RCC 7860 (cell line): Measurements from ENCODE around the gene SLC13A2.
A peak's percentile ranks its signal among the peaks of the same experiment; 100 is the strongest.

Source experiments
- DNase-seq: peaks from one replicate; pipeline ENCODE4 v3.0.0-alpha.2; 2015; ENCODE audit warnings: low spot score
- FAIRE-seq: peaks from 2 replicates; lab custom pipeline; 2012; peaks lifted over from hg19 to GRCh38; lab: Jason Lieb, UNC

The SLC13A2 gene

GRCh38 chr17:28491860-28492259, 18.4 kb downstream of the SLC13A2 start:
- FAIRE-seq (no peak), DNase-seq (no peak)

- no peak for DNase-seq
- no peak for FAIRE-seq
Observed at GRCh38 chr17:28492352-28493310, 19.2 kb downstream of the SLC13A2 start.

DNA sequence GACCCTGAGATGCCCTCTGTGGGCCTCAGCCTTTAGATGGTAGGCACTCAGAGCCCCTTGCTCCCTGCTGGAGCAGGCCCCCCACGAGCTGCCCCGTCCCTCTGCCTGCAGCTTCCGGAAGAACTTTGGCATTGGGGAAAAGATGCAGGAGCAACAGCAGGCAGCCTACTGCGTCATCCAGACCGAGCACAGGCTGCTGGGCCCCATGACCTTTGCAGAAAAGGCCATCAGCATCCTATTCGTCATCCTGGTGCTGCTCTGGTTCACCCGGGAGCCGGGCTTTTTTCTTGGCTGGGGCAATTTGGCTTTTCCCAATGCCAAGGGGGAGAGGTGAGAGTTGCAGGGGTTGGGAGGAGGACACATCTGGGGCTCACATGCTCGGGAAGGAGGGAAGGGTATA, 20.0 kb downstream of the SLC13A2 start:
- FAIRE-seq (no peak), DNase-seq (no peak)

DNA sequence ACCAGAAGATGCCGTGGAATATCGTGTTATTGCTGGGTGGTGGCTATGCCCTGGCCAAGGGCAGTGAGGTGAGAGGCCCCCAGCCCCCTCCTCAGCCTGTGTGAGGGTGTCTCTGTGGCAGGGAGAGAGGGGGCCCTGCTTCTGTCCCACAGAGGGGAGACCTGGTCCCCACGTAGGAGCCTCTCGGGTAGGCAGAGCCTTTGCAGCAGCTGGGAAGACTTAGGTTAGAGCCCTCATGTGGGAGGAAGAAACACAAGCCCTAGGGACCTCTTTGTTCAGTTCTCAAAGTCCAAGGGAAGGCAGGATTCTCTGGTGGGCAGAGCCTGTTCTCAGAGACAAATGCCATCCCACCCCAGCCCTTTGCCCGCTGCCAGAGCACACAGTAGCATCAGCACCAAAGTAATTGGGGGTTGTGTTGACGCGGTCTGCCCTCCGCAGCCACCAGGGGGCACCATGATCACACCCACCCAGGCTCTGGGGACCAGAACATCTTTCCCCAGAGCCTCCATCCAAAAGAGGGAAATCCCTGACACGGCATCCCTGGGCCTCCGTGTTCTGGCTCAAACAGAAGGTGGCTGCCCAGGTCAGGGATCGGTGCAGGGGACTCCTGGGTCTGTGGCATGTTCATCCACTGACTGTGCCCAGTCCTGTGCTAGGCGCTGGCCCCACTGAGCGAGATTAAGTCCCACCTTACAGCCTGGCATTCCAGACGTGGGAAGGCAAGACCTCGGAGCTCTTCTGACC, 21.2 kb downstream of the SLC13A2 start:
- peak; percentile 37 for DNase-seq
- no peak for FAIRE-seq

DNA sequence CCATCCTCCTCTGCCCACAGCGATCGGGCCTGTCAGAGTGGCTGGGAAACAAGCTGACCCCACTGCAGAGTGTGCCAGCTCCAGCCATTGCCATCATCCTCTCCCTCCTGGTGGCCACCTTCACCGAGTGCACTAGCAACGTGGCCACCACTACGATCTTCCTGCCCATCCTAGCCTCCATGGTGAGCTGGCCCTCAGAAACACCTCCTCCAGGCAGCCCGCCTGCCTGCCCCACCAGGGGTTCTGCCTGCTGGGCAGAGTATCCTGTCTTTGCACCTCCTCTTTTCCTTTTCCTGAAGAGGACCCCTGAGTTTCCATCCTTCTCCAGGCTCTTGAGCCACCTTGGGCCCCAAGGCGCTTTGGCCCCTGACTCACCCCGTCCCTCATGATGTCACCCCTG, 22.2 kb downstream of the SLC13A2 start:
- FAIRE-seq, result no peak
- no peak for DNase-seq

- DNase-seq (no peak), FAIRE-seq (no peak)
Observed at GRCh38 chr17:28497931-28498330, 24.5 kb downstream of the SLC13A2 start.

GRCh38 chr17:28498652-28499363, 25.4 kb downstream of the SLC13A2 start:
- DNase-seq (no peak), FAIRE-seq (no peak)

DNA sequence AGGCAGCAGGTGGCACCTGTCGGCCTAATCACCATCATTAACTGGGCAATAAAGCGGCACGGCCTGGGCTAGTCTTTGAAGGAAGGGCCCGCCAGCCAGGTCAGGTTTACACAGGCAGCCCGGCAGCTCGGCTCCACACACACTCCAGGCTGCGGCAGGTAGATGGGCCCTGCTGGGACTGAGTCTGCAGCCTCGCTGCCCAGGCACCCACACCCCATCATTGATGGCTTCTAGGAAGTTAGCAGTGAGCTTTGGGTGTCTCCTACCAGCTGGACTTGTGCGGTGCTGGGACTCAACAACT, 25.9 kb downstream of the SLC13A2 start:
- no peak for DNase-seq
- FAIRE-seq, result no peak

DNA sequence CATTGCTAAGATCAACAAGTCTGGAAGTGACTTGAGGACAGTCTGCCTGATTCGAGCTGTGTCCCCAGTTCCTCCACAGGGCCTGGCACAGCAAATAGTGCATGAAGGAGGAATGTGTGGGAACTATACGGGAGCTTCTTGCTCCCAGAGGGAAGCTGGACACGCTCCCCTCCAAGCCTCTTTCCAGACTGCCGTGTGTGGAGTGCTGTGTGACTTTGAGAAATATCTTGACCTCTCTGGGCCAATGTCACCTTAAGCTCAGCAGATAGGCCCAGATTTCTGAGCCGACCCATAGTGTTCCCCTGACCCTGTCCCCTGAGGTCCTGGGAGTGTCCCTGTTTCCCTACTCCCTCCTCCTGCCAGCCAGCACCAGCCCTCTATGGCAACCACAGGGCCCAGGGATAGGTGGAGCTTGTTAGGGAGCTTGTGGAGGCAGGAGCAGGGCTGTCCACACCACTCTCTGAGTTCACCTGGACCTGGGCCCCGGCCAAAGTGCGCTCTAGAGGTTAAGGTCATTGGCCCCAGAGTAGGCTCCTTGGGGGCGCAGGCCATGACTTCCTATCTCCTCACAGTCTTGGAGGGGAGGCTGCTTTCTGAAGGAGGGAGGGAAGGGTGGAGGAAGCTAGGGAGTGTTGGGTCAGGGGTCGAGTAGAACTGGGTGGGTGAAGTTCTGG, 26.4 kb downstream of the SLC13A2 start:
- no peak for DNase-seq
- FAIRE-seq, result no peak

DNA sequence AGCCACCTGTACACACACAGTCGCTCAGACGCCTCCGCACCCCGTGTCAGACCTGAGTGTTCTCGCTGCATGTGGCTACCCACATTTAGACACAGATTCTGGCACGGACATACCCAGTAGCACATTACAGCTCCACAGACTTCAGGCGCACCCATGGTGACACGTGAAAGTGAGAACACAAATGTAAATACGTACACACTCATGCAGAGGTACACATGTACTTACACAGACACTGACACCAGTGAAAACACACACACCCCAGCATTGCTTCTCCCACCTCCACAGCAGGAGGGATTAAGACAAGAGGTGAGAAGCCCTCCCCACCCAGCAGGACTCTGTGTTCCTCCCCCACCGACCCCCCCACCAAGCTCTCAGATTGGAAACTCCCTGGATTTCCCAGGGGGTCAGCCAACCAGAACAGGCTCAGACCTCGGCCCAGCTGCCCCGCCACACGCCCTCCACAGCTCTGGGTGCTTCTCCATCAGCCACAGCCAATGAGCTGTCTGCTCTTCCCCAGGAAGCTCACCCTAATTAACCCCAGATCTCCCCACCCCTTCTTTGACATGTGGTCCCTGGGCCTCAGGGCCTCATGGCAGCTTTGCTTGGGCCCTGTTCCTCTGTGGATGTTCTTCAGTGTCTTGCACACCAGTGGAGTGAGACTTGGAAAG, 27.4 kb downstream of the SLC13A2 start:
- DNase-seq (no peak), FAIRE-seq (no peak)

- no peak for FAIRE-seq
- DNase-seq, result no peak
Observed at GRCh38 chr17:28501421-28502284, 28.2 kb downstream of the SLC13A2 start.

DNA sequence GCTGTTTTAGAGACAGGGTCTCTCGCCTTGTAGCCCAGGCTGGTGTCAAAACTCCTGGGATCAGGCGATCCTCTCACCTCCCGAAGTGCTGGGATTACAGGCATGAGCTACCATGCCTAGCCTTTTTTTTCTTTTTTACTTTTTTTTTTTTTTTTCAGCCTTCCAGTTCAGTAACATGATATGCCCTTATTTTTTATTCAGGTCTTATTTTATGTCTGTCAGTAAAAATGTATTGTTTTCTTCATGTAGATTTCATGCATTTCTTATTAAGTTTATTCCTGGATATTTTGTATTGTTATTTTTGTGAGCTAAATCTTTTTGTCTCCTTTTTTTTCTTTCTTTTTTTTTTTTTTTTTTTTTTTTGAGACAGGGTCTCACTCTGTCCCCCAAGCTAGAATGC, 30.0 kb downstream of the SLC13A2 start:
- FAIRE-seq (no peak), DNase-seq (no peak)

- FAIRE-seq, result no peak
- no peak for DNase-seq
Observed at GRCh38 chr17:28505986-28506665, 32.7 kb downstream of the SLC13A2 start, which contains the start of gene FOXN1. FOXN1 (plus strand) TSS chr17:28506348; CDS start chr17:28523970, 17,622 bp downstream.

- no peak for FAIRE-seq
- no peak for DNase-seq
Observed at GRCh38 chr17:28506763-28507487, 33.5 kb downstream of the SLC13A2 start.

GRCh38 chr17:28507567-28508203, 34.2 kb downstream of the SLC13A2 start:
- FAIRE-seq (no peak), DNase-seq (no peak)

- no peak for DNase-seq
- no peak for FAIRE-seq
Observed at GRCh38 chr17:28508211-28508724, 34.8 kb downstream of the SLC13A2 start.

- DNase-seq (no peak), FAIRE-seq (no peak)
Observed at GRCh38 chr17:28509789-28510188, 36.3 kb downstream of the SLC13A2 start.
